ENCODE measurements around the gene EFNB1. TPM values are rescaled to one million over a fixed set of nuclear protein-coding genes. Genes with fewer than 3 reads are reported as not detected.

EFNB1 gene
- total and polyA plus RNA-seq, 3 experiments from 2014 or later, result 4.8 to 7.7 (median 7.2) TPM

DNA sequence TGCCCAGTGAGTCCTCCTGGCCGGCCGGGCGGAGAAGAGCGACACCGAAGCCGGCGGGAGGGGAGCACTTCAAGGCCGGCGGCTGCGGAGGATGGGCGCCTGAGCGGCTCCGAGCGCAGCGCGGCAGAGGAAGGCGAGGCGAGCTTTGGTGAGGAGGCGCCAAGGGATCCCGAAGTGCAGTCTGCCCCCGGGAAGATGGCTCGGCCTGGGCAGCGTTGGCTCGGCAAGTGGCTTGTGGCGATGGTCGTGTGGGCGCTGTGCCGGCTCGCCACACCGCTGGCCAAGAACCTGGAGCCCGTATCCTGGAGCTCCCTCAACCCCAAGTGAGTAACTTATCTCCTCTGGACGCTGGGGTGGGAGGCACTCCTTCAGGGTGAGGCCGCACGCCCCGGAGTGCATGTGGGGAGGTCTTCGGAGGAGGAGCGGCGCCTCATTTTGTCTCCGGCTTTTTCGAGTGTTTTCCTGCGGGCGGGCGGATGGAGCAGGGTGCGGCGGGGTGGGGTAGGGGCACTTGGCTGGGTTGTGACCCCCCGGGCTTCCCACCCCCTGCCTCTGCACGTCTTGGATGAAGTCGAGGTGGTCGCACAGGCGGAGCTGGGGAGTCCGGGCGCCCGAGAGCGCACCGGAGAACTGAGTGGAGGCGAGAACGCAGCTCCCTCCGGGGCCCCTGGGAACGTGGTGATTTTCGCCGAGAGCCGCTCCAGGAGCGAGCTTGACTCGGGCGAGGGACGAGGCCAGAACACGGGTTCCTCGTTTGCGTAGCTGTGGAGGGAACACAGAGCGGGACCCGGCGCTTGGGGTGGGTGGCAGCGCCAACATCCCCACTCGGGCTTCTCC is 979 bp downstream of the EFNB1 start:
- Mint-ChIP-seq H3K4me3 (peak overlapping the region; percentile 76 to 95 (median 86)), H3K36me3 (peaks cover 0 to 4% (median 0%) of the 10 kb centered on the region in 3 donors), H3K9me3 (no peaks in the 10 kb centered on the region), H3K27me3 (peaks cover 0 to 4% of the 10 kb centered on the region in 2 donors), H3K4me1 (peaks cover 17 to 33% (median 17%) of the 10 kb centered on the region in 3 donors), H3K27ac (peak overlapping the region in 1 of 8 donors; percentile 89)
- CTCF ChIA-PET, result interaction anchor here (1.2 to 5.2 kb wide), 7 partner anchors 14 to 455 kb away, joined by 3 to 73 read pairs (median 5); partner anchors contain the start of gene PJA1
- Histone ChIP-seq H3K4me1 (ENCODE audit: insufficient read depth, low read length) (peaks cover 6% of the 10 kb centered on the region), H3K4me3 (ENCODE audit: low read length) (peak overlapping the region; percentile 76), H3K27ac (ENCODE audit: low read depth, low read length) (no peak overlapping the region), H3K9me3 (ENCODE audit: low read length) (no peaks in the 10 kb centered on the region), H3K27me3 (ENCODE audit: insufficient read depth, low read length, poor library complexity, severe bottlenecking) (no peaks in the 10 kb centered on the region), H3K36me3 (ENCODE audit: insufficient read depth, low read length) (no peaks in the 10 kb centered on the region)
- peak in 1 of 5 donors; percentile 16 for DNase-seq
- POLR2A ChIA-PET, result no interaction called here

DNA sequence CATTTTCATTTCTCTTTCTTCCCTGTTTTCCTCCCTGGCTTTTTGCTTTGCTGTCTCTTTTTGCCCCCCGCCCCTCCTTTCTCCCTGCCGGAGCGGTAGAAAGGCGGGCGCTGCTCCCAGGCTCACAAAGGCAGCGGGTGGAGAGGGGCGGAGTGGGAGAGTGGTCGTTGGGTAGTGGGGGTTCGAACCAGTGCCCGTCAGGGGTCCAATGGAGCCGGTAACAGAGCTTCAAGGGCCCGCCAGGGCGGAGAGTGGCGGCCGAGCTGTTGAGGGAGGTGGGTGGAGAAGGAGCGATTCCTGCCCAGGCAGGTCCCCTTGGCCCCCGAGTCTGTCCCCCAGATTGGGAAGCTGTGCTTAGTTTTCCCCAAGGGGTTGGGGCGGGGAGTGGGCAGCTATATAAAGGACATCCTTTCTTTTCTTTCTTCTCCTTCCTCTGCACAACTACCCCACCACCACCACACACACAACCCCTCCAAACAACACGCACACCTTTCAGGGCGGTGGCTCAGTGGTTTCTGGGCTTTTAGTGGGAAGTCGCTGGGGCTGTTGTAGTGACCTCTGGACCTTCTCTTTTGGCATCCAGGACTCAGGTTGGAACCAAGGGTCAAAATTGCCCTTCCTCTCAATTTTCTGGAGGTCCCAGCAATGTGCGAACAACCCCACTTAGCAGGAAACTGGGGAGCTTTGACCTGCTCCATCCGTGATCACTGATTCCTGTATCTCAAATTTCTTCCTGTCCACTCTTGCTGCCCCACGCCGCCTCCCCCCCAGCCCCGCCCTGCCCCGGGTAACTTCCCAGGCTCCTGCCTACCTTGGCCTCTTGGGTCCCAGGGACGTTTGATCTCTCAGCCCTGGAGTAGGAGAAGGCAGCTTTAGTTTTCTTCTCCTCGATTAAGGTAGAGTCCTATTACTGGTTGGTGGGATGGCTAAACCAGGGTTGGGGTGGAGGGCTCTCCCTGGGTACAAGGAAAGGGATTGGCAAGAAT is 1.9 kb downstream of the EFNB1 start:
- no peak overlapping the region for H3K27ac ChIP-seq (ENCODE audit: low read depth, low read length)
- Mint-ChIP-seq H3K27me3 (peaks cover 0 to 4% of the 10 kb centered on the region in 2 donors), H3K9me3 (no peaks in the 10 kb centered on the region), H3K4me3 (peak overlapping the region; percentile 76 to 95 (median 86)), H3K27ac (peak overlapping the region in 1 of 8 donors; percentile 74), H3K36me3 (peaks cover 0 to 4% (median 0%) of the 10 kb centered on the region in 3 donors), H3K4me1 (peaks cover 17 to 33% (median 17%) of the 10 kb centered on the region in 3 donors)
- peaks cover 6% of the 10 kb centered on the region for H3K4me1 ChIP-seq (ENCODE audit: insufficient read depth, low read length)
- no peak for DNase-seq
- H3K36me3 ChIP-seq (ENCODE audit: insufficient read depth, low read length), result no peaks in the 10 kb centered on the region
- no peaks in the 10 kb centered on the region for H3K9me3 ChIP-seq (ENCODE audit: low read length)
- no peaks in the 10 kb centered on the region for H3K27me3 ChIP-seq (ENCODE audit: insufficient read depth, low read length, poor library complexity, severe bottlenecking)
- H3K4me3 ChIP-seq (ENCODE audit: low read length), result no peak overlapping the region
- ChIA-PET POLR2A (no interaction called here), CTCF (interaction anchor here (0.9 to 5.2 kb wide), 3 partner anchors 7 to 392 kb away, joined by 3 to 73 read pairs (median 4); partner anchors contain the start of gene PJA1)

DNA sequence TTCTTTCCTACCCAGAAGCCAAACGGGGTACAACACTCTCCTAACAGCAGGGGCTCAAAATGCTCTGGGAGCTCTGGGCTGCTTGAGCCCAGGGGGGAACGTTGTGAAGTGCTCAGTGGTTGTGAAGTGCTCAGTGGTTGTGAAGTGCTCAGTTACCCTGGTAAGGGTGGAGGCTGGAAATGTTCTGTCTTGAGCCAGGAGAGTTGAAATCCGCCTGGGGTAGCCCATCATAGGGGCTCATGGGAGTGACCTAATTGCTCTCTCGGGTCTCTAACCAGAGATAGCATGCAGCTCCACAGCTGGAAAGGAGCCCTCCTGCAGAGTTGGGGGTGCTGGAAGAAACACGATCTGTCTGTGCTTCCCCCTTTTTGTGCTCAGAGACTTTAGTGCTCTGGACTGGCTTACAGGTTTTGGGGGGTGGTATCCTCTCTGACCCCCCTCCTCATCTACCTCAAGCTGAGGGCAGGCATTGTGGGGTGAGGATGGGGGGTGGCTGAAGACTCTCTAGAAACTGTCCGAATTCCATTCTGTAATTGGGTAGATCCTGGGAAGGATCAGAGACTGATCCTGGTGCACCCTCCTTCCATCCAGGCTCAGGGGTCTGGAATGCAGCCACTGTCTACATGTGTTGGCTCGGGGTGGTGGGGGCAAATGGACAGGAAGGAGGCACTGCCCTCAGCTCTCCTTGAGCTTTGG is 2.7 kb downstream of the EFNB1 start:
- peak overlapping the region in 2 of 8 donors; percentile 39 to 47 for H3K27ac Mint-ChIP-seq
- H3K27ac ChIP-seq (ENCODE audit: low read depth, low read length), result no peak overlapping the region
- peaks cover 0 to 4% of the 10 kb centered on the region in 2 donors for H3K27me3 Mint-ChIP-seq
- CTCF ChIA-PET, result interaction anchor here (0.9 to 5.2 kb wide), 3 partner anchors 8 to 391 kb away, joined by 3 to 73 read pairs (median 4); partner anchors contain the start of gene PJA1
- H3K4me3 Mint-ChIP-seq, result peak overlapping the region; percentile 53 to 95 (median 77)
- peaks cover 17 to 33% (median 17%) of the 10 kb centered on the region in 3 donors for H3K4me1 Mint-ChIP-seq
- peaks cover 0 to 4% (median 0%) of the 10 kb centered on the region in 3 donors for H3K36me3 Mint-ChIP-seq
- peaks cover 6% of the 10 kb centered on the region for H3K4me1 ChIP-seq (ENCODE audit: insufficient read depth, low read length)
- no peak for DNase-seq
- no peaks in the 10 kb centered on the region for H3K27me3 ChIP-seq (ENCODE audit: insufficient read depth, low read length, poor library complexity, severe bottlenecking)
- no peaks in the 10 kb centered on the region for H3K9me3 Mint-ChIP-seq
- H3K36me3 ChIP-seq (ENCODE audit: insufficient read depth, low read length), result no peaks in the 10 kb centered on the region
- POLR2A ChIA-PET, result no interaction called here
- no peaks in the 10 kb centered on the region for H3K9me3 ChIP-seq (ENCODE audit: low read length)
- no peak overlapping the region for H3K4me3 ChIP-seq (ENCODE audit: low read length)

DNA sequence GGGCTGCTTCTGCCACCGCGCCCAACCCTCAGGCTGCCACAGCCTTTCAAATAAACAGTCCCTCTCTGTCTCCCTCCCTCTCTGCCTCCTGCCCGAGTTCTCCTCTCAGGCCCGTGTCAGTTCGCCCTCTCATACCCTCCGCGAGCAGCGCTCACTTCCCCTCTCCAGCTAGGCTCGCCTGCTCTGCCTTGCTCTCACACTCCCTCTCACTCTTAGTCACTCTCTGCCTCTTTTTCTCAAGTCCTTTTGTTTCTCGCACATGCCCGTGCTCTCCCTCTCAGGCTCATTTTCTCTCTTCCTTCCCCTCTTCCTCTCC is 3.2 kb downstream of the EFNB1 start:
- H3K4me3 ChIP-seq (ENCODE audit: low read length), result no peak overlapping the region
- H3K4me1 Mint-ChIP-seq, result peaks cover 17 to 37% (median 20%) of the 10 kb centered on the region in 3 donors
- peak overlapping the region in 3 of 8 donors; percentile 39 to 84 (median 57) for H3K27ac Mint-ChIP-seq
- H3K4me1 ChIP-seq (ENCODE audit: insufficient read depth, low read length), result peaks cover 6% of the 10 kb centered on the region
- CTCF ChIA-PET, result interaction anchor here (0.9 kb wide), 1 partner anchor 8 kb away, joined by 3 read pairs; no protein-coding TSS in a partner anchor
- peaks cover 0 to 4% (median 0%) of the 10 kb centered on the region in 3 donors for H3K36me3 Mint-ChIP-seq
- no peaks in the 10 kb centered on the region for H3K9me3 ChIP-seq (ENCODE audit: low read length)
- POLR2A ChIA-PET, result no interaction called here
- no peaks in the 10 kb centered on the region for H3K36me3 ChIP-seq (ENCODE audit: insufficient read depth, low read length)
- H3K27me3 Mint-ChIP-seq, result peaks cover 0 to 4% of the 10 kb centered on the region in 2 donors
- no peaks in the 10 kb centered on the region for H3K9me3 Mint-ChIP-seq
- no peaks in the 10 kb centered on the region for H3K27me3 ChIP-seq (ENCODE audit: insufficient read depth, low read length, poor library complexity, severe bottlenecking)
- no peak for DNase-seq
- peak overlapping the region in 5 of 7 donors; percentile 28 to 89 (median 71) for H3K4me3 Mint-ChIP-seq
- H3K27ac ChIP-seq (ENCODE audit: low read depth, low read length), result no peak overlapping the region

DNA sequence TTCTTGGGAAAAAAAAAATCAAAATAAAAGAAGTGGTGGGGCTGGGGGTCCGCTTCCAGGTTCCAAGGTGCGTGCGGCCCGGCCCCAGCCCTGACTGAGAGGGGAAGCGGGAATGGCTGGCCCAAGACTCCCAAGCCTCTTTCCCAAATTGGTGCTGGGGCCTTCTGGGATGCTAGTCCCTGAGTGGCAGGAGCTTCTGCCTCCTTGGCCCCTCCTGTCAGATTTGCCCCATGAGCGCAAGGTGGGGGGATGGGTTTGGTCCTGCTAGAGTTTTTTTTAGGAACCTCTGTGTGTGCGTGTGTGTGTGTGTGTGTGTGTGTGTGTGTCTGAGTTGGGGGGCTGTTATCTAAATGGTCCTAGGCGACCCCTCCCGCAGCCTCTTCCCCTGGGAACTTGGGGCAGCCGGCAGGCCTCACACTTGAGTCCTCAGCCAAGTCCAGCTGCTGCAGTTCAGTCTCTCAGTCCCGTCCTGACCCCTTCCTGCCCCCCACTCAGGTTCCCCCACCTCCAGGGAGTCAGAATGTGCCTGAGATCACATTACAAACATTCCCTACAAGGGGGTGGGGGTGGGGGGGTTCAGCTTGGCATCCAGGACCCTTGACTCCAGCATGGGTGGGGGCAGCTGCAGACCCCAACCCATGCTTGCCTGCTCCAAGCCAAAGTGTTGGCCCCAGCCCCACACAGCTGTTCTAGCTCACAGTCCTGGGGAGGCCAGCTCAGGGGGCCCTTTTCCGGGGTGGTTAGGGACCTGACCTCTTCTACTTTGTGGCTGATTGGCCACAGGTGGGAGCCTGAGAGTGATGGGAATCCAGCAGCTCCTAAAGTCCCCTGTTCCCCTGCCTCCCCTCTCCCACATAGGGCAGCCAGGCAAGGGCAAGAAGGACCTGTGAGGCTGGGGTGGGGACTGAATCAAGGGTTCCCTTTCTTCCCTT is 4.0 kb downstream of the EFNB1 start:
- no peak overlapping the region for H3K27ac ChIP-seq (ENCODE audit: low read depth, low read length)
- peak overlapping the region in 2 of 7 donors; percentile 59 to 71 for H3K4me3 Mint-ChIP-seq
- no peaks in the 10 kb centered on the region for H3K27me3 ChIP-seq (ENCODE audit: insufficient read depth, low read length, poor library complexity, severe bottlenecking)
- no peak overlapping the region for H3K4me3 ChIP-seq (ENCODE audit: low read length)
- no peaks in the 10 kb centered on the region for H3K9me3 ChIP-seq (ENCODE audit: low read length)
- H3K27me3 Mint-ChIP-seq, result peaks cover 0 to 4% of the 10 kb centered on the region in 2 donors
- H3K9me3 Mint-ChIP-seq, result no peaks in the 10 kb centered on the region
- ChIA-PET POLR2A (no interaction called here), CTCF (interaction anchor here (1.6 to 1.9 kb wide), 2 partner anchors 10 to 389 kb away, joined by 4 to 5 read pairs; no protein-coding TSS in a partner anchor)
- peaks cover 0 to 4% (median 0%) of the 10 kb centered on the region in 3 donors for H3K36me3 Mint-ChIP-seq
- peaks cover 17 to 36% (median 19%) of the 10 kb centered on the region in 3 donors for H3K4me1 Mint-ChIP-seq
- no peak for DNase-seq
- peaks cover 6% of the 10 kb centered on the region for H3K4me1 ChIP-seq (ENCODE audit: insufficient read depth, low read length)
- H3K36me3 ChIP-seq (ENCODE audit: insufficient read depth, low read length), result no peaks in the 10 kb centered on the region
- H3K27ac Mint-ChIP-seq, result peak overlapping the region in 1 of 8 donors; percentile 39

DNA sequence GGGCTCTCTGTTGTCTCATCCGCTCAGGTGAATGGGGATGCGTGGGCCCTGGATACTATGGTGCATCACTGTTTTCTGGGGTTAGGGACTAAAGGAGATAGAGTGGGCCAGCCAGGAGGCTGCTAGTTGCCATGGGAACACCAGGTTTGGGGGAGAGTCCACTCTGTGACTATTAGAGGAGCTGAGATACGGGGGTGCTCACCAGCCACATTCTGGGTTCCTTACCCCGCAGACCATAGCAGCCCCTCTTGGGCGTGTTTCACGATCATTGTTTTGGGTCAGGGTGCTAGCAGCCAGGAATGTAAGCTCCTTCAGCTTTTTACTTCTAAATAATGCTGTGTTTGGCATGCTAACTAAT is 4.6 kb downstream of the EFNB1 start:
- Mint-ChIP-seq H3K9me3 (no peaks in the 10 kb centered on the region), H3K4me3 (no peak overlapping the region), H3K4me1 (peaks cover 16 to 32% (median 17%) of the 10 kb centered on the region in 3 donors)

More for the DNA sequence above, 4.6 kb downstream of the EFNB1 start:
- ChIA-PET POLR2A (no interaction called here), CTCF (interaction anchor here (1.6 to 1.9 kb wide), 2 partner anchors 11 to 389 kb away, joined by 4 to 5 read pairs; no protein-coding TSS in a partner anchor)
- H3K27ac Mint-ChIP-seq, result no peak overlapping the region
- no peak for DNase-seq
- Histone ChIP-seq H3K9me3 (ENCODE audit: low read length) (no peaks in the 10 kb centered on the region), H3K4me3 (ENCODE audit: low read length) (no peak overlapping the region), H3K27me3 (ENCODE audit: insufficient read depth, low read length, poor library complexity, severe bottlenecking) (no peaks in the 10 kb centered on the region), H3K4me1 (ENCODE audit: insufficient read depth, low read length) (peaks cover 6% of the 10 kb centered on the region), H3K27ac (ENCODE audit: low read depth, low read length) (no peak overlapping the region), H3K36me3 (ENCODE audit: insufficient read depth, low read length) (no peaks in the 10 kb centered on the region)
- peaks cover 0 to 4% (median 0%) of the 10 kb centered on the region in 3 donors for H3K36me3 Mint-ChIP-seq
- H3K27me3 Mint-ChIP-seq, result peaks cover 0 to 4% of the 10 kb centered on the region in 2 donors

Measured in CD8-positive, alpha-beta memory T cell (primary cell).